HEK293 (cell line): Measurements from ENCODE around the gene WBP1.
A peak's percentile ranks its signal among the peaks of the same experiment; 100 is the strongest.

Experiments used
- ELK4 ChIP-seq: IDR thresholded peaks from 2 replicates; pipeline ENCODE4 v1.6.1; 2011; ENCODE audit warnings: mild to moderate bottlenecking, low read depth, low read length, borderline replicate concordance
- GLI4 ChIP-seq: fragments of 450-650 bp; formaldehyde crosslinking; IDR thresholded peaks from 2 replicates; pipeline ENCODE4 v1.5.1; 2016; ENCODE audit warnings: missing biosample characterization, missing genetic modification characterization
- GLIS1 ChIP-seq: fragments of 450-650 bp; formaldehyde crosslinking; IDR thresholded peaks from 2 replicates; pipeline ENCODE4 v1.5.1; 2016; ENCODE audit warnings: missing biosample characterization, missing genetic modification characterization
- HIC1 ChIP-seq: fragments of 450-650 bp; formaldehyde crosslinking; IDR thresholded peaks from 2 replicates; pipeline ENCODE4 v1.5.1; 2016; ENCODE audit warnings: missing biosample characterization, missing genetic modification characterization
- HOXD13 ChIP-seq: sonication (generic); formaldehyde crosslinking; IDR thresholded peaks from 2 replicates; pipeline ENCODE4 v1.8.0; 2022; ENCODE audit warnings: missing genetic modification reagents, borderline replicate concordance
- KLF1 ChIP-seq: fragments of 450-650 bp; formaldehyde crosslinking; IDR thresholded peaks from 2 replicates; pipeline ENCODE4 v1.5.1; 2016; ENCODE audit warnings: missing biosample characterization, missing genetic modification characterization
- KLF10 ChIP-seq: fragments of 450-650 bp; IDR thresholded peaks from 2 replicates; pipeline ENCODE4 v1.5.1; 2018; ENCODE audit warnings: missing biosample characterization, mild to moderate bottlenecking, missing genetic modification characterization
- KLF8 ChIP-seq: fragments of 450-650 bp; formaldehyde crosslinking; IDR thresholded peaks from 2 replicates; pipeline ENCODE4 v1.5.1; 2016; ENCODE audit warnings: missing biosample characterization, missing genetic modification characterization
- OSR2 ChIP-seq: fragments of 450-650 bp; formaldehyde crosslinking; IDR thresholded peaks from 2 replicates; pipeline ENCODE4 v1.5.1; 2016; ENCODE audit warnings: missing biosample characterization, missing genetic modification characterization
- OVOL3 ChIP-seq: fragments of 450-650 bp; formaldehyde crosslinking; IDR thresholded peaks from 2 replicates; pipeline ENCODE4 v1.5.1; 2016; ENCODE audit warnings: missing biosample characterization, missing genetic modification characterization
- PBX3 ChIP-seq: sonication (generic); formaldehyde crosslinking; IDR thresholded peaks from 2 replicates; pipeline ENCODE4 v1.8.1; 2022; ENCODE audit warnings: mild to moderate bottlenecking, moderate library complexity, missing genetic modification reagents
- PRDM2 ChIP-seq: fragments of 450-650 bp; formaldehyde crosslinking; IDR thresholded peaks from 2 replicates; pipeline ENCODE4 v1.5.1; 2016; ENCODE audit warnings: missing biosample characterization, missing genetic modification characterization, borderline replicate concordance
- SCRT2 ChIP-seq: fragments of 450-650 bp; formaldehyde crosslinking; IDR thresholded peaks from 2 replicates; pipeline ENCODE4 v1.5.1; 2016; ENCODE audit warnings: missing biosample characterization, missing genetic modification characterization
- SP3 ChIP-seq: fragments of 450-650 bp; formaldehyde crosslinking; IDR thresholded peaks from 2 replicates; pipeline ENCODE4 v1.5.1; 2016; ENCODE audit warnings: missing biosample characterization, missing genetic modification characterization
- TRIM28 ChIP-seq: IDR thresholded peaks from 2 replicates; pipeline ENCODE4 v1.6.1; 2011; ENCODE audit warnings: low read length, control low read depth, borderline replicate concordance
- WT1 ChIP-seq: fragments of 450-650 bp; formaldehyde crosslinking; IDR thresholded peaks from 2 replicates; pipeline ENCODE4 v1.5.1; 2016; ENCODE audit warnings: missing biosample characterization, missing genetic modification characterization
- ZBTB21 ChIP-seq: fragments of 450-650 bp; formaldehyde crosslinking; IDR thresholded peaks from 2 replicates; pipeline ENCODE4 v1.5.1; 2017; ENCODE audit warnings: missing biosample characterization, missing genetic modification characterization
- ZBTB48 ChIP-seq: fragments of 450-650 bp; formaldehyde crosslinking; IDR thresholded peaks from 2 replicates; pipeline ENCODE4 v1.5.1; 2016; ENCODE audit warnings: missing biosample characterization, missing genetic modification characterization
- ZFHX2 ChIP-seq: fragments of 450-650 bp; formaldehyde crosslinking; conservative IDR thresholded peaks from 2 replicates; pipeline ENCODE4 v1.5.1; 2016; ENCODE audit warnings: missing biosample characterization, missing genetic modification characterization
- ZFP69B ChIP-seq: fragments of 450-650 bp; formaldehyde crosslinking; IDR thresholded peaks from 2 replicates; pipeline ENCODE4 v1.5.1; 2016; ENCODE audit warnings: missing biosample characterization, missing genetic modification characterization
- ZNF2 ChIP-seq: fragments of 450-650 bp; formaldehyde crosslinking; IDR thresholded peaks from 2 replicates; pipeline ENCODE4 v1.5.1; 2016; ENCODE audit warnings: missing biosample characterization, missing genetic modification characterization
- ZNF221 ChIP-seq: fragments of 450-650 bp; formaldehyde crosslinking; IDR thresholded peaks from 2 replicates; pipeline ENCODE4 v1.5.1; 2017; ENCODE audit warnings: missing biosample characterization, missing genetic modification characterization, borderline replicate concordance
- ZNF24 ChIP-seq: fragments of 450-650 bp; formaldehyde crosslinking; IDR thresholded peaks from 2 replicates; pipeline ENCODE4 v1.5.1; 2016; ENCODE audit warnings: missing biosample characterization, missing genetic modification characterization
- ZNF514 ChIP-seq: fragments of 450-650 bp; formaldehyde crosslinking; IDR thresholded peaks from 2 replicates; pipeline ENCODE4 v1.5.1; 2016; ENCODE audit warnings: missing biosample characterization, missing genetic modification characterization
- ZNF544 ChIP-seq: fragments of 450-650 bp; formaldehyde crosslinking; IDR thresholded peaks from 2 replicates; pipeline ENCODE4 v1.5.0; 2017; ENCODE audit warnings: missing biosample characterization, missing genetic modification characterization
- ZNF600 ChIP-seq: fragments of 450-650 bp; formaldehyde crosslinking; IDR thresholded peaks from 2 replicates; pipeline ENCODE4 v1.5.1; 2016; ENCODE audit warnings: missing biosample characterization, missing genetic modification characterization
- ZNF747 ChIP-seq: fragments of 450-650 bp; formaldehyde crosslinking; IDR thresholded peaks from 2 replicates; pipeline ENCODE4 v1.5.1; 2016; ENCODE audit warnings: missing biosample characterization, missing genetic modification characterization
- ZNF76 ChIP-seq: fragments of 450-650 bp; formaldehyde crosslinking; IDR thresholded peaks from 2 replicates; pipeline ENCODE4; 2016; ENCODE audit warnings: low read depth, missing biosample characterization, missing genetic modification characterization, borderline replicate concordance
- ZNF777 ChIP-seq: fragments of 450-650 bp; formaldehyde crosslinking; IDR thresholded peaks from 2 replicates; pipeline ENCODE4 v1.5.1; 2017; ENCODE audit warnings: missing biosample characterization, missing genetic modification characterization, borderline replicate concordance
- ZNF843 ChIP-seq: fragments of 450-650 bp; formaldehyde crosslinking; IDR thresholded peaks from 2 replicates; pipeline ENCODE4 v1.5.1; 2016; ENCODE audit warnings: missing biosample characterization, missing genetic modification characterization

WBP1 gene

GRCh38 chr2:74472086-74472944 lies 14.1 kb downstream of the WBP1 start, which contains the start of gene MRPL53 (continued):
- TF ChIP-seq PRDM2 (no peak), KLF10 (tag by site-specific recombination) (no peak), ZFHX2 (tag by site-specific recombination) (peak; percentile 29; the same call in 1 of the 2 replicates), ZNF2 (peak; percentile 91), SCRT2 (tag by site-specific recombination) (peak; percentile 77; the same call in 1 of the 2 replicates), ZFP69B (no peak), PBX3 (peak; percentile 96), ZNF544 (no peak), HOXD13 (peak; percentile 83), KLF1 (tag by site-specific recombination) (no peak), ZBTB48 (tag by site-specific recombination) (peak; percentile 50; the same call in 1 of the 2 replicates), ZNF600 (tag by site-specific recombination) (peak; percentile 73; the same call in 1 of the 2 replicates), ZNF221 (tag by site-specific recombination) (no peak), ZNF843 (tag by site-specific recombination) (peak; percentile 43; the same call in 1 of the 2 replicates), ELK4 (peak; percentile 59), ZNF24 (tag by site-specific recombination) (peak; percentile 45; the same call in 1 of the 2 replicates), OSR2 (tag by site-specific recombination) (0 out of 2 replicates have a peak, but pooled peaks have one; percentile 13), ZNF514 (no peak), HIC1 (tag by site-specific recombination) (no peak), ZNF777 (tag by site-specific recombination) (0 out of 2 replicates have a peak, but pooled peaks have one; percentile 41), OVOL3 (tag by site-specific recombination) (peak; percentile 54), ZNF76 (peak; percentile 78), ZBTB21 (tag by site-specific recombination) (peak; percentile 58; the same call in 1 of the 2 replicates), WT1 (tag by site-specific recombination) (0 out of 2 replicates have a peak, but pooled peaks have one; percentile 25), ZNF747 (tag by site-specific recombination) (no peak), GLI4 (tag by site-specific recombination) (no peak; the same call in 1 of the 2 replicates), GLIS1 (tag by site-specific recombination) (0 out of 2 replicates have a peak, but pooled peaks have one; percentile 8), SP3 (tag by site-specific recombination) (peak; percentile 63), KLF8 (tag by site-specific recombination) (peak; percentile 37; the same call in 1 of the 2 replicates), TRIM28 (peak; percentile 82; the same call in 1 of the 2 replicates)
